HG03457 (cell line): ENCODE measurements around the gene DRP2.
"Not testable (repeated sequence)": the region's sequence is repeated elsewhere in the genome, so short reads cannot be mapped to it uniquely, and the experiment has no call there.

Experiments
- ATAC-seq: cut with Tn5 transposase; IDR thresholded peaks from one replicate; pipeline ENCODE4 v1.9.1; 2021; ENCODE audit warnings: moderate number of reproducible peaks; ENCODE audit not compliant: unreplicated experiment

The DRP2 gene

DNA sequence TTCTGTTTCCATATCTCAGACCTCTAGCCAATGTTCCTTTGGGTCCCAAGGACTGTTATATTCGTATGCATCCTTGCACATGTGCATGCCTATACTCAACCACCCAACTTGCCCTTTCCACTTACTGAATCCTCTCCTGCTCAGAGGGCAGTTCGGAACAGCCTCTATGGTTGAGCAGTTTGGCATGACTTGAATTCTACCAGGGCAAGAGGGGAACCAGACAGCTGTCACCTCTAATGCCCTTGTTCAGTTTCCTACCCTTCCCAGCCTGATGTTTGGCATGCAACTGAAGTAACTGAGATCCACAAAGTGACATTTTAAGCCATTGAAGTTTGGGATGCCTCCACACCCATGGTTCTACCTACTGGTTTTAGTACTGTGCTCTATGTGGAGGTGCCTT is 17.5 kb downstream of the DRP2 start:
- no peak for ATAC-seq

DNA sequence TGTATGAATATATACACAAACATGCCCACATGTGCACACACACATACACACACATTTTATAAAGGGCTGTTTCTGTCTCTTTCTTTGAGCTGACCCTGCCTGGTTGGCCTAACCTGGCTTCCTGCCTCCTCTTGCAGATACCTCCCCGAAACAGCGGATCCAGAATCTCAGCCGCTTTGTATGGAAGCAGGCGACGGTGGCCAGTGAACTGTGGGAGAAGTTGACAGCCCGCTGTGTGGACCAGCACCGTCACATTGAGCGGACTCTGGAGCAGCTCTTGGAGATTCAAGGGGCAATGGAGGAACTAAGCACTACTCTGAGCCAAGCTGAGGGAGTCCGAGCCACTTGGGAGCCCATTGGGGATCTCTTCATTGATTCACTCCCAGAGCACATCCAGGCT is 21.9 kb downstream of the DRP2 start:
- no peak for ATAC-seq

DNA sequence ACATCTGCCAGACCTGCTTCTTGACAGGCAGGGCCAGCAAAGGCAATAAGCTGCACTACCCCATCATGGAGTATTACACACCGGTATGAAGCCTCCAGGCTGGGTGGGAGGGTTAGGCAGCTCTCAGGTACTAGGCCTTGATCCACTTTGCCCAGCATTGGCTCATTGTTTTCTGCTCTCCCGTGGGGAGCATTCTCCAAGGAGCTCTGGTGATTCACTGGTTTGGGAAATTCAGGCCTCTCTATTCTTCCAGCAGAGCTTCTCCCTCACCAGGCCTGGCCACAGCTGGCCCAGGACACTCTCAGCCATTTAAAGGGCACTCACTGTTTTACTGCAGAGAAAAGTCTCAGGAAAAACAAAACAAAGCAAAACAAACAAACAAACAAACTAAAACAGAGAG is 33.0 kb downstream of the DRP2 start:
- no peak for ATAC-seq

DNA sequence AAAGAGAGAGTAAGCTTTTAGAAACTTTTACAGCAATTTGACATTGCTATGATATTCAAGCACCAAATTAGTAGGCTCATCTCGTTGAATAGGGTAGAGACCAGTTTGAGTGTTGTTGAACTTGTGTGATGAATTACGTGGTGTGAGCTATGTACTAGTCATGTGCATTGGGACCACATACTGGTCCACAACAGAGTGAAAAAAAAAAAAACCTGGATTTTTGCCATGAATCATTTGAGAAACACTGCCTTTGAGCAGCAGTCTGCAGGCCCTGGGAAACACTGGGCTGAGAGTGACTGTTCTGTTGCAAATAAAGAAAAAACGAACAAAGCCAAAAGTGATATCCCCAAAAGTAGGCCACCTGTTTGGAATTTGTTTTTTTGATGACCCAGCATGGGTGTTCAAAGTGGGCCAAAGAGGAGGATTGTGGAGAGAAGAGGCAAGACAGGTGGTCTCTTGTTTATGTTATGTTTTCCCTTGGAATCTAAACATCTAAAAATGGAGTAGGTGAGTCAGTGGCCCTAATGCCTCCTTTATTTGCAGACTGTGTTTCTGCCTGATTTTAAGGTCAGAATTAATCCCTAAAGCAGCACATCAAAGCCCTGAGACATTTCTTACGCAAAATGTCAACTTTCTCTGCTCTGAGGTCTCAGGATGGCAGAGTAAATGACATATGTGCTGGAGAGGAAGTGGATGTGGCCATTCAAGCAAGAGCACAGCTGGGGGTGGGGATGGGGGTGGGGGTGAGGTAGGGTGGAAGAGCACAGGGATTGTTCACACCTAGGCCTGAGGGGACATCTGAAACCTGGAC is 38.1 kb downstream of the DRP2 start:
- ATAC-seq: no peak

DNA sequence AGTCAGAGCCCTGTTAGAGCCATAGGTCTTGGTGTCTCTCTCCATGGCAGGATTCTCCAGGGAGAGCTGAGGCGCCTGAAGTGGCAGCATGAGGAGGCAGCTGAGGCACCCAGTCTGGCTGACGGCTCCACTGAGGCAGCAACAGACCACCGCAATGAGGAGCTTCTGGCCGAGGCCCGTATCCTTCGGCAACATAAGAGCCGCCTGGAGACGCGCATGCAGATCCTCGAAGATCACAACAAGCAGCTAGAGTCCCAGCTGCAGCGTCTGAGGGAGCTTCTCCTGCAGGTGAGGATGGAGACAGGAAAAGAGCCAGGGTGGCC is 38.6 kb downstream of the DRP2 start:
- ATAC-seq: no peak

DNA sequence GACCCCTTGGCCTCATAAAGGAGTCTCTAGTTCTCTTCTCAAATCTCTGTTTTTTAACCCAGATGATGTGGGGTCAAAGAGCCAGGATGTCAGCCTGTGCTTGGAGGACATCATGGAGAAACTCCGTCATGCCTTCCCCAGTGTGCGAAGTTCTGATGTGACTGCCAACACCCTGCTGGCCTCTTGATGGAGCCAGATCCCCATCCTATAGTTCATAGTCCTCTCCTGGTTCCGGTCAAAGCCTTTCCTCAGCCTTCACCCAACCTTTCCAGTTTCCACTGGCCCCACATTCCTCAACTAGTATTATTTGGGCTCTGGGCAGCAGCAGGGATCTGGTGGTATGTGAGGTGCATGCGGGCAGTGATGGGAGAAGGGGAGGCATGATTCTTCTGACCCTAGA is 40.8 kb downstream of the DRP2 start:
- ATAC-seq: no peak

DNA sequence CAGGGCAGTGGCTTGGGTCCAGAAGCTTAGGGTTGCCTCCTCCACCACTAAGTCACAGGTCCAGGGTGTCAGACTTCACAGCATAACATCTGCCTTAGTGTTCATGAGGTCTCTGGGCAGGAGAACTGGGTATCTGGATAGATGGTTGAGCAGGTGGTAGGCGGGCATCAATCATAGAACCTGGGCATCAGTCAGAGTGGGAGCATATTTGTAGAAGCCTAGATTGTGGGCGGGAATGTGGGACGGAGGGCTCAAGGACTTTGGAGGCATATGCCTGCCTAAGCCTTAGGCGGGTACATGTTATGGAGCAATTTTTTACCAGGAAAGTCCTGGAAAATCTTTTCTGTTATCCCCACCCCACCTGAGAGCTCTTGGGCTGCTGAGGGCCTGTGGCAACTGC is 43.0 kb downstream of the DRP2 start:
- ATAC-seq: no peak

DNA sequence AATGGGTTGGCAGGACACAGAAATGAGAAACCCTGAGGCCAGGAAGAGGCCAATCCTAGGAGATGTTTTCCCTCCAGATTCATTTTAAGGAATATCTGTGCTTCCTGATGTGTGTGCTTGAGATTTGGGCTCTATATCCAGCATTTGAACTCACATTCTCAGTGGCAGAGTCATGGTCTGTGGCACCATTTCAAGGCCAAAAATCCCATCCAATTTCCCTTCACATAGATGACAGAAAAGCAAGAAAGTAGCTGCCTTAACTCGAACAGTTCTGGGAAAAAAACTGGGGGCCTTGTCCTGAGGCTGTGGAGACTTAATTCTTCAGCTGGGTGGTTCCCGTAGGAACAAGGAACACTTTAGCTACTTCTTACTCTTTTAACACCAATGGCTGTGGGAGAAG is 44.2 kb downstream of the DRP2 start:
- no peak for ATAC-seq

DNA sequence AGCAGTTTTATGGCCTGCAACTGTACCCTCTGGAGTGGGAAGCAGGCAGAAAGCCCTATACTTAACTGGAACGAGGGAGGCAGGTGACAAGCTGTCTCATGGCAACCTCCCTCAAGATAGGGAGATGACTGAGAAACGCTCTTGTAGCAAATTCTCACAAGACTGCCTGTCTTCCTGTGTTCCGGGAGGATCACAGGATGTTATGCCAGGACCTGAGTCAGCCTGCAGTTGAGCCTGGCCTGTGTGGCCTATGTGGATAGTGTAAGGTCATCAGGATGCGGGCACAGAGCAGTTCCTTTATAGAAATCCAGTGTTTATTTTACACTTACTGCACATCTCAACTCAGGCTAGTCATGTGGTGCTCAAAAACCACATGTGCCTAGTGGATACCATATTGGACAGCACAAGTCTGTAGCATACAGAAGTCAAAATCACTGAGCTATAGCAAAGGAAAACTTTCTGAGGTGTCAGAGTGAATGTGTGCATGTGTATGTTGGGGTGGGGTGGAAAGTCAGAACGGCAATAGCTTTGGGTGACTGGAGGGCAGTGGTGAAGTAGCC is 46.4 kb downstream of the DRP2 start:
- no peak for ATAC-seq

DNA sequence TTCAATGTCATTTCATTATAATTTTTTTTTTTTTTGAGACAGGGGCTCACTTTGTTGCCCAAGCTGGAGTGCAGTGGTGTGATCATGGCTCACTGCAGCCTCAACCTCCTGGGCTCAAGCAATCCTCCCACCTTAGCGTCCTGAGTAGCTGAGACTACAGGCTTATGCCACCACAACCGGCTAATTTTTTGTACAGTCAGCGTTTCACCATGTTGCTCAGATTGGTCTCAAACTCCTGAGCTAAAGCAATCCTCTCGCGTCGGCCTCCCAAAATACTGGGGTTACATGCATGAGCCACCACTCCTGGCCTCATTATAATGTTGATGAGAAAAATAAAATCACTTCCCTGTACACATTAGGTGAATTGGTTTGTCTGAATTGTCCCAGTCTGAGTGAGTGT is 54.6 kb downstream of the DRP2 start:
- no peak for ATAC-seq

DNA sequence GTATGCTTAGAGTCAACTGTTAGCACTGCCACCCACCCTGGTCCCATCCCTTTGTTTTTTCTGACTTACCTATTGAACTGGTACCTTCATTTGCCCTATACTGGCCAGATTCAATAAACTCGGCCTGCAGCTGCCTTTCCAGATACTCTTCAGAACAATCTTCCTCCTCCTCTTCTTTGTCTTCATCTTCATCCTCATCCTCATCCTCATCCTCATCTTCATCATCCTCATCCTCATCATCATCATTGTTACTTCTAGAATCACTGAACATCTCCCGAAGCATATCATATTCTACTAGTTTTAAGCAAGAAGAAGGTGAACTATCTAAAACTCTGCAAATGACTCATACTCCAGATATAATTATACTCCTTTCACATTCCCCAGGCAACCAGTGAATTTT is 56.7 kb downstream of the DRP2 start:
- no peak for ATAC-seq

DNA sequence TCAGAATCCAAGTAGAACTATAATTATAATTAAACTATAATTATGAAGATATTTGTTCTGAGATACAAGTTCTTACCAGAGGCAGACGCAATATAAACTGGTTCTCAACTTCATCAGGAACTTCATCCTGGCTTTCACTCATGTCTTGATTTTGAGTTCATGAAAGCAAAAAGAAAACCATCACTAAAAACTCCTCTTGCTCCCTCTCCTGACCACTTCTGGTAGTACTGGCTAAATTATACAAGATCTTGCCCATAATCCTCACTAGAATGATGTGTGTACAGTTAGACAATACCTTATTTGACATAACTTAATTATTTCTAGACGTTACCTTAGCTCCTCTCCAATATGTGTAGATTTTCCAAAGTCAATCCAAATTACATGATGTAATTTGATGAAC is 67.8 kb downstream of the DRP2 start:
- ATAC-seq: peak; percentile 59

DNA sequence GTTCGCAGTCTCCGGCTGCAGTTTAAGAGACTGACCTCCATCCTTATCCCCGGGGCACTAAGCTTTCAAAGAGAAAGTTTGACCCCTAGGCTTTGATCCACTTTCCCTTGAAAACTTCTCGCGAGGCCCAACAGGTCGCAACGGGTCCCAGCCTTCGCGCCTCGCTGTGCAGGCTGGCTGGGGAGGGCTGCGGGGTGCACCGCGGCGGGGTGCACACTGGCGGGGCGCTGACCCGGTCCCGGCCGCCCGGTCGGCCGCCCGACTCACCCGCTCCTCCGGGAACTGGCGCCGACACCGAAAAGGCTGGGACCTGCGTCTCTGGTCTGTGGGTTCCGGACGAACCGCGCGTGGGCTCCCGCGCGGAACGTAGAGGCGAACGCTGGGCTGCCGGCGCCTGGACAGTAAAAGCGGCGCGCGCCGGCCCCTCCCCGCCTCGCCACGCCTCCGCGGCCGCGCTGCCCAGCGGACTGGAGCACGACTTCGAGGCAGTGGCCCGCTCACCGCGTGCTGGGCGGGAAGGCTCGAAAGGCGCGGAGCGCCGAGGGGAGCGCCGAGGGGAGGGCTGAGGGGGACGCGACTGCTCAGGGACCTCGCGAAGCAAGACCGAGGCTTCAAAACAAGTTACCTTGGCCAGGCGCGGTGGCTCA is 71.5 kb downstream of the DRP2 start, which contains the start of gene TAF7L:
Gene TAF7L (minus strand): TSS at position 378 of the 647 bp plus-strand sequence. CDS start 3,791 bp downstream, outside the sequence.
- no peak for ATAC-seq

DNA sequence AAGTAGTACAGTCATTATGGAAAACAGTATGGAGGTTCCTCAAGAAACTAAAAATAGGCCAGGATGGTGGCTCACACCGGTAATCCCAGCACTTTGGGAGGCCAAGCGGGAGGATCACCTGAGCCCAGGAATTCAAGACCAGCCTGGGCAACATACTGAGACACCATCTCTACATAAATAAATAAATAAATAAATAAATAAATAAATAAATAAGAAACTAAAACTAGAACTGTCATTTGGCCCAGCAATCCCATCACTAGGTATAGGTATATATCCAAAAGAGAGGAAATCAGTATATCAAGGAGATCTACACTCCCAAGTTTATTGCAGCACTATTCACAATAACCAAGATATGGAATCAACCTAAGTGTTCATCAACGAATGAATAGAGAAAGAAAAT is 76.0 kb downstream of the DRP2 start:
- ATAC-seq: not testable (repeated sequence)

DNA sequence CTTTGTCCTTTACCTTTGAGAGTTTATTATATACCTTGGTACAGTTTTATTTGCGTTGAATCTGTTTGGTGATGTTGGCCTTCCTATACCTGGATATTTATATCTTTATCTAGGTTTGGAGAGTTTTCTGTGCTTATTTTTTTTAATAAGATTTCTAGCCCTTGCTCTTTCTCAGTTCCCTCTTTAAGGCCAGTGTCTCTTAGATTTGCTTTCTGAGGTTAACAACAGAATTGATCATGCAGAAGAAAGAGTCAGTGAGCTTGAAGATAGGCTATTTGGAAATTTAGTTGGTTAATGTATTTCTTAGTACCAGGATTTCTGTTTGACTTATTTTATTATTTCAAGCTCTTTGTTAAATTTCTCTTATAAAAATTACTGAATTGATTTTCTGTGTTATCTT is 84.2 kb downstream of the DRP2 start:
- no peak for ATAC-seq
